GM20431 (cell line): Measurements from ENCODE around the gene GNB5.
"Not testable (repeated sequence)": the region's sequence is repeated elsewhere in the genome, so short reads cannot be mapped to it uniquely, and the experiment has no call there.

ENCODE experiments used
- in situ Hi-C: fragments of 300-500 bp; cut with MseI, MboI; formaldehyde crosslinking; loops from one replicate; pipeline ENCODE4 v1.15.0; 2020; ENCODE audit warnings: low sequenced_read_pairs; ENCODE audit not compliant: unreplicated experiment

The GNB5 gene

GRCh38 chr15:52100807-52101442 lies 90.3 kb downstream of the GNB5 start:
- in situ Hi-C loops: no loop called here

- in situ Hi-C loops: no loop called here
These were observed 91.4 kb downstream of the GNB5 start for GRCh38 chr15:52099651-52100272.

GRCh38 chr15:52098323-52098722 lies 92.9 kb downstream of the GNB5 start:
- in situ Hi-C loops: no loop called here

- in situ Hi-C loops: no loop called here
These were observed 94.0 kb downstream of the GNB5 start for GRCh38 chr15:52097180-52097579.

- in situ Hi-C loops: not testable (repeated sequence)
These were observed 94.7 kb downstream of the GNB5 start for GRCh38 chr15:52096536-52096935.

GRCh38 chr15:52095597-52096262 lies 95.5 kb downstream of the GNB5 start:
- in situ Hi-C loops: no loop called here

GRCh38 chr15:52094811-52095584 lies 96.2 kb downstream of the GNB5 start:
- in situ Hi-C loops: no loop called here

- in situ Hi-C loops: no loop called here
These were observed 97.4 kb downstream of the GNB5 start for GRCh38 chr15:52093539-52094510.

GRCh38 chr15:52093167-52093538 lies 98.0 kb downstream of the GNB5 start:
- in situ Hi-C loops: no loop called here

GRCh38 chr15:52090193-52090592 lies 101.0 kb downstream of the GNB5 start:
- in situ Hi-C loops: no loop called here

GRCh38 chr15:52086011-52086786 lies 105.0 kb downstream of the GNB5 start:
- in situ Hi-C loops: no loop called here

GRCh38 chr15:52085299-52085698 lies 105.9 kb downstream of the GNB5 start:
- in situ Hi-C loops: no loop called here

- in situ Hi-C loops: no loop called here
These were observed 107.6 kb downstream of the GNB5 start for GRCh38 chr15:52083603-52084002.

GRCh38 chr15:52083037-52083359 lies 108.2 kb downstream of the GNB5 start:
- in situ Hi-C loops: not testable (repeated sequence)

- in situ Hi-C loops: no loop called here
These were observed 108.8 kb downstream of the GNB5 start for GRCh38 chr15:52082197-52083036.

- in situ Hi-C loops: no loop called here
These were observed 110.3 kb downstream of the GNB5 start for GRCh38 chr15:52080706-52081392.

- in situ Hi-C loops: no loop called here
These were observed 111.2 kb downstream of the GNB5 start for GRCh38 chr15:52080031-52080430.
